H1 (cell line): ENCODE data around the gene LLGL1. TPM values are rescaled to one million over a fixed set of nuclear protein-coding genes. Genes with fewer than 3 reads are reported as not detected.
A peak's percentile ranks its signal among the peaks of the same experiment; 100 is the strongest.

Experiments used
- CTCF ChIA-PET: fragments of 300-600 bp; sonication (Branson Sonifier 250); formaldehyde crosslinking; loops from one replicate; lab custom pipeline; 2021; ENCODE audit not compliant: partially characterized antibody; lab: Charles Lee
- POLR2A ChIA-PET: fragments of 300-600 bp; sonication (Branson Sonifier 250); formaldehyde crosslinking; loops from one replicate; lab custom pipeline; 2021; ENCODE audit warnings: inconsistent platforms; ENCODE audit not compliant: partially characterized antibody; lab: Charles Lee
- DNase-seq, 2 experiments: peaks; one replicate each; pipeline versions ENCODE4 v3.0.0 to v3.0.0-alpha.2; 2010 to 2022; ENCODE audit warnings: low spot score in 2 of 2, low read depth in 1 of 2, mixed read lengths in 1 of 2
- FAIRE-seq: peaks from 2 replicates; lab custom pipeline; 2011; peaks lifted over from hg19 to GRCh38; lab: Jason Lieb, UNC
- H2AFZ ChIP-seq: 2 replicates; pipeline ENCODE4 v1.8.1; 2012; ENCODE audit warnings: low read length, inconsistent platforms
- H2AK5ac ChIP-seq: 2 replicates; pipeline ENCODE4 v1.6.1; 2013; ENCODE audit warnings: low read depth, low read length
- H2BK120ac ChIP-seq: replicated peaks from 2 replicates; pipeline ENCODE3; 2013; ENCODE audit warnings: low read depth, low read length, inconsistent platforms
- H2BK12ac ChIP-seq: 2 replicates; pipeline ENCODE4 v1.6.1; 2013; ENCODE audit warnings: low read depth, low read length
- H2BK15ac ChIP-seq: 2 replicates; pipeline ENCODE4 v1.6.1; 2013; ENCODE audit warnings: low read length
- H2BK20ac ChIP-seq: 2 replicates; pipeline ENCODE4 v1.6.1; 2013; ENCODE audit warnings: low read length
- H2BK5ac ChIP-seq: 2 replicates; pipeline ENCODE4 v1.6.1; 2013; ENCODE audit warnings: low read depth, low read length
- H3K14ac ChIP-seq: 2 replicates; pipeline ENCODE4 v1.6.1; 2013; ENCODE audit warnings: inconsistent platforms; ENCODE audit not compliant: insufficient read length
- H3K18ac ChIP-seq: 2 replicates; pipeline ENCODE4 v1.6.1; 2013; ENCODE audit warnings: low read length; ENCODE audit errors: extremely low read depth
- H3K23ac ChIP-seq: 2 replicates; pipeline ENCODE4 v1.6.1; 2013; ENCODE audit warnings: inconsistent platforms; ENCODE audit not compliant: insufficient read length
- H3K23me2 ChIP-seq: 2 replicates; pipeline ENCODE4 v1.6.1; 2013; ENCODE audit warnings: low read depth, low read length
- H3K27ac ChIP-seq: 2 replicates; pipeline ENCODE4 v1.6.1; 2011; ENCODE audit warnings: low read depth, low read length, inconsistent platforms
- H3K27me3 ChIP-seq, 4 experiments: replicated peaks in 1 of 4; 1 replicate in 1 of 4; 2 replicates in 3 of 4; pipeline versions ENCODE4 v1.6.1 to v1.8.1; 2011 to 2013; ENCODE audit warnings: low read length in 3 of 4, mild to moderate bottlenecking in 3 of 4, inconsistent platforms in 2 of 4, mixed read lengths in 2 of 4, moderate library complexity in 1 of 4; ENCODE audit not compliant: control insufficient read depth in 3 of 4, insufficient read depth in 3 of 4; ENCODE audit errors: extremely low read depth in 1 of 4
- H3K36me3 ChIP-seq, 4 experiments: 2 replicates each; pipeline versions ENCODE4 v1.6.1 to v1.8.1; 2011 to 2013; ENCODE audit warnings: mild to moderate bottlenecking in 4 of 4, low read length in 3 of 4, moderate library complexity in 2 of 4, control low read depth in 1 of 4, inconsistent platforms in 1 of 4; ENCODE audit not compliant: insufficient read depth in 4 of 4, control insufficient read depth in 2 of 4
- H3K4ac ChIP-seq: replicated peaks from 2 replicates; pipeline ENCODE3; 2013; ENCODE audit warnings: low read length, low read depth, mixed read lengths, inconsistent platforms; ENCODE audit not compliant: insufficient read length
- H3K4me1 ChIP-seq, 4 experiments: replicated peaks in 1 of 4; 1 replicate in 1 of 4; 2 replicates in 3 of 4; pipeline versions ENCODE4 v1.6.1 to v1.8.1; 2011 to 2013; ENCODE audit warnings: low read length in 3 of 4, inconsistent platforms in 2 of 4, mixed read lengths in 1 of 4; ENCODE audit not compliant: insufficient read depth in 4 of 4, control insufficient read depth in 3 of 4
- H3K4me2 ChIP-seq, 2 experiments: 2 replicates each; pipeline versions ENCODE4 v1.6.1 to v1.8.1; 2011 to 2013; ENCODE audit warnings: low read depth in 2 of 2, low read length in 2 of 2, control low read depth in 1 of 2, inconsistent platforms in 1 of 2, mild to moderate bottlenecking in 1 of 2; ENCODE audit not compliant: insufficient read depth in 1 of 2
- H3K4me3 ChIP-seq, 4 experiments: fragments of 200-600, 300-600 bp in 1 of 4; sonication (generic), shearing (Covaris generic), sonication (Bioruptor Twin) in 1 of 4; 2 replicates each; pipeline versions ENCODE4 v1.5.1 to v1.8.1; 2011 to 2016; ENCODE audit warnings: low read length in 4 of 4, low read depth in 3 of 4, control low read depth in 2 of 4, inconsistent platforms in 2 of 4, mild to moderate bottlenecking in 2 of 4, mixed read lengths in 1 of 4, moderate library complexity in 1 of 4; ENCODE audit not compliant: insufficient read depth in 2 of 4; ENCODE audit errors: extremely low read depth in 1 of 4
- H3K56ac ChIP-seq: replicated peaks from 2 replicates; pipeline ENCODE3; 2013; ENCODE audit warnings: low read depth, mild to moderate bottlenecking, mixed read lengths, low read length, inconsistent platforms; ENCODE audit not compliant: insufficient read length
- H3K79me1 ChIP-seq: 2 replicates; pipeline ENCODE4 v1.6.1; 2013; ENCODE audit warnings: low read depth, low read length, control low read depth
- H3K79me2 ChIP-seq, 2 experiments: 2 replicates each; pipeline versions ENCODE4 v1.6.1 to v1.8.1; 2012 to 2013; ENCODE audit warnings: low read length in 2 of 2, mild to moderate bottlenecking in 2 of 2, inconsistent platforms in 1 of 2; ENCODE audit not compliant: insufficient read depth in 2 of 2, control insufficient read depth in 1 of 2
- H3K9ac ChIP-seq, 4 experiments: replicated peaks in 1 of 4; 1 replicate in 1 of 4; 2 replicates in 3 of 4; pipeline versions ENCODE4 v1.6.1 to v1.8.1; 2011 to 2013; ENCODE audit warnings: low read depth in 3 of 4, low read length in 3 of 4, control low read depth in 2 of 4, mild to moderate bottlenecking in 2 of 4, moderate library complexity in 2 of 4, inconsistent platforms in 1 of 4; ENCODE audit errors: extremely low read depth in 1 of 4
- H3K9me3 ChIP-seq, 2 experiments: 2 replicates each; pipeline versions ENCODE4 v1.6.1 to v1.8.1; 2012 to 2013; ENCODE audit warnings: mild to moderate bottlenecking in 2 of 2, moderate library complexity in 2 of 2, control low read depth in 1 of 2, inconsistent platforms in 1 of 2, low read depth in 1 of 2, low read length in 1 of 2, mixed read lengths in 1 of 2; ENCODE audit not compliant: insufficient read depth in 2 of 2
- H4K20me1 ChIP-seq, 2 experiments: replicated peaks in 1 of 2; 2 replicates each; pipeline versions ENCODE3 to v1.8.1; 2011 to 2013; ENCODE audit warnings: inconsistent platforms in 2 of 2, low read length in 2 of 2, mild to moderate bottlenecking in 1 of 2; ENCODE audit not compliant: insufficient read depth in 2 of 2, control insufficient read depth in 1 of 2
- H4K5ac ChIP-seq: 2 replicates; pipeline ENCODE4 v1.6.1; 2013; ENCODE audit warnings: low read length, low read depth, mixed read lengths, inconsistent platforms; ENCODE audit not compliant: insufficient read length
- H4K8ac ChIP-seq: 2 replicates; pipeline ENCODE4 v1.8.0; 2013; ENCODE audit warnings: mild to moderate bottlenecking, moderate library complexity, low read length, inconsistent platforms; ENCODE audit not compliant: insufficient read depth; ENCODE audit errors: extremely low read depth
- H4K91ac ChIP-seq: replicated peaks from 2 replicates; pipeline ENCODE3; 2013; ENCODE audit warnings: low read length, mixed read lengths, inconsistent platforms; ENCODE audit not compliant: insufficient read length
- CBX5 ChIP-seq: fragments of 300-800, 300-1000 bp; sonication (generic); IDR thresholded peaks from 2 replicates; pipeline ENCODE4 v1.7.1; 2016; ENCODE audit warnings: antibody characterized with exemption, low read length, low read depth
- CTCF ChIP-seq, 3 experiments: IDR thresholded peaks; 1 replicate in 2 of 3; 2 replicates in 1 of 3; pipeline versions ENCODE4 v1.5.1 to v1.6.1; 2011; ENCODE audit warnings: low read length in 3 of 3, mild to moderate bottlenecking in 3 of 3, inconsistent platforms in 2 of 3, low read depth in 1 of 3, moderate library complexity in 1 of 3; ENCODE audit not compliant: insufficient read depth in 1 of 3; ENCODE audit errors: control extremely low read depth in 1 of 3
- EP300 ChIP-seq, 2 experiments: IDR thresholded peaks; 1 replicate in 1 of 2; 2 replicates in 1 of 2; pipeline ENCODE4 v1.6.1; 2011 to 2012; ENCODE audit warnings: low read depth in 2 of 2, low read length in 2 of 2, mild to moderate bottlenecking in 2 of 2, borderline replicate concordance in 1 of 2, inconsistent platforms in 1 of 2, moderate library complexity in 1 of 2
- KDM4A ChIP-seq: IDR thresholded peaks from one replicate; pipeline ENCODE4 v1.7.1; 2012; ENCODE audit warnings: low read depth, mild to moderate bottlenecking, moderate library complexity, low read length, inconsistent platforms; ENCODE audit not compliant: severe bottlenecking
- MAX ChIP-seq: IDR thresholded peaks from 2 replicates; pipeline ENCODE4 v1.6.1; 2012; ENCODE audit warnings: inconsistent platforms
- POLR2AphosphoS5 ChIP-seq: IDR thresholded peaks from 2 replicates; pipeline ENCODE4 v1.6.1; 2011; ENCODE audit warnings: low read depth, low read length
- RAD21 ChIP-seq, 2 experiments: IDR thresholded peaks in 1 of 2; conservative IDR thresholded peaks in 1 of 2; 2 replicates each; pipeline ENCODE4 v1.6.1; 2011; ENCODE audit warnings: low read depth in 2 of 2, low read length in 2 of 2, improper control_type of control experiment in 1 of 2, inconsistent platforms in 1 of 2, mild to moderate bottlenecking in 1 of 2, moderate library complexity in 1 of 2
- SP2 ChIP-seq: IDR thresholded peaks from 2 replicates; pipeline ENCODE4 v1.6.1; 2012; ENCODE audit warnings: mild to moderate bottlenecking, low read length, inconsistent platforms
- WGBS, 2 experiments: shearing (Covaris generic) in 1 of 2; methylation state at CpG; one replicate each; pipeline versions ENCODE4 v1.1.6 to v1.1.7; 2013 to 2015; ENCODE audit warnings: low lambda C conversion rate in 2 of 2, mixed read lengths in 2 of 2, inconsistent platforms in 1 of 2, low coverage in 1 of 2, missing lambda C conversion rate in 1 of 2; ENCODE audit not compliant: insufficient replicate concordance in 2 of 2, insufficient coverage in 1 of 2, insufficient read length in 1 of 2; ENCODE audit errors: extremely low coverage in 1 of 2, missing lambda C conversion rate in 1 of 2; 5-methylcytosine and 5-hydroxymethylcytosine counted together
- polyA plus RNA-seq, 7 experiments: library from polyadenylated mRNA; depleted of rRNA in 3 of 7; stranded (reverse) in 5 of 7; unstranded in 2 of 7; fragments of >200 nt in 5 of 7; fragments of 200-250 nt in 2 of 7; gene quantifications; 1 replicate in 5 of 7; 2 replicates in 1 of 7; 4 replicates in 1 of 7; pipeline versions ENCODE4 v1.2.1 to v1.2.3, GENCODE V29; 2011 to 2013; ENCODE audit warnings: missing spikeins in 2 of 7, mixed read lengths in 2 of 7
- total RNA-seq: library from RNA; stranded (reverse); fragmentation: NEBNext Ultra II Directional; extraction: Animal tissue kit (Norgen Biotek cat#: 25700); gene quantifications from 2 replicates; pipeline ENCODE4 v1.2.1, GENCODE V29; 2021

The LLGL1 gene
- total and polyA plus RNA-seq, 2 of the 8 experiments (the other 6 are each of a cell fraction or from before 2014, with no cell fraction given) = 71.3 to 107 TPM

GRCh38 chr17:18248300-18248731 is 22.9 kb downstream of the LLGL1 start:
- DNase-seq (peak in 1 of 2 experiments; percentile 76), FAIRE-seq (peak; percentile 13)
- H4K20me1 ChIP-seq = peaks cover 9 to 16% of the 10 kb centered on the region in 2 experiments
- H3K56ac ChIP-seq = no peak overlapping the region
- peaks cover 0 to 16% (median 9%) of the 10 kb centered on the region in 4 experiments; a peak in 6 of 7 replicates for H3K4me1 ChIP-seq
- no peak overlapping the region for H2AFZ ChIP-seq
- no peak overlapping the region for H4K91ac ChIP-seq
- no peaks in the 10 kb centered on the region for H3K9me3 ChIP-seq
- no peak overlapping the region for H3K4ac ChIP-seq
- 80% methylated on average over 9 of the region's 9 CpGs; no CpG with 5 or more reads in 1 of the 2 experiments for WGBS, 2 experiments
- no peak overlapping the region for H3K18ac ChIP-seq
- TF ChIP-seq CBX5 = no peak
- TF ChIP-seq KDM4A = no peak
- TF ChIP-seq POLR2AphosphoS5 = 0 out of 2 replicates have a peak, but pooled peaks have one; percentile 6
- TF ChIP-seq RAD21 (IDR thresholded peaks at IDR 0.05 in 1 of 2, conservative IDR thresholded peaks at IDR 0.05 in 1 of 2; ENCODE audit: low read depth in 2 of 2, low read length in 2 of 2) = peak; percentile 85 to 90
- TF ChIP-seq EP300 (IDR thresholded peaks at IDR 0.05; ENCODE audit: borderline replicate concordance in 1 of 2, low read depth in 2 of 2, low read length in 2 of 2) = no peak
- no peak for TF ChIP-seq MAX
- peak; percentile 73 to 84 (median 73) for TF ChIP-seq CTCF (IDR thresholded peaks at IDR 0.05; ENCODE audit: control extremely low read depth in 1 of 3, insufficient read depth in 1 of 3, low read depth in 1 of 3, low read length in 3 of 3)
- TF ChIP-seq SP2 = no peak
- no peak overlapping the region for H4K5ac ChIP-seq
- no peak overlapping the region for H2BK20ac ChIP-seq
- no peaks in the 10 kb centered on the region for H3K79me2 ChIP-seq
- H2BK12ac ChIP-seq = no peak overlapping the region
- POLR2A ChIA-PET = interaction anchor here (0.8 to 13.9 kb wide), 9 partner anchors 9 to 73 kb away, joined by 3 to 171 read pairs (median 7); partner anchors contain the start of genes ALKBH5, FLII, MIEF2 and SMCR8
- no peak overlapping the region for H2BK15ac ChIP-seq
- no peak overlapping the region for H4K8ac ChIP-seq
- H3K4me2 ChIP-seq = no peak overlapping the region
- CTCF ChIA-PET = interaction anchor here (0.6 to 4.0 kb wide), 25 partner anchors 9 to 99 kb away, joined by 3 to 30 read pairs (median 4); partner anchors contain the start of genes FLII and MIEF2
- H3K23me2 ChIP-seq = peaks cover 5% of the 10 kb centered on the region
- no peak overlapping the region for H2AK5ac ChIP-seq
- no peak overlapping the region for H2BK120ac ChIP-seq
- no peak overlapping the region for H3K9ac ChIP-seq
- no peak overlapping the region for H3K4me3 ChIP-seq
- H3K36me3 ChIP-seq = peaks cover 36 to 67% (median 55%) of the 10 kb centered on the region in 4 experiments
- no peak overlapping the region for H3K27ac ChIP-seq
- no peak overlapping the region for H3K14ac ChIP-seq
- H3K23ac ChIP-seq = no peak overlapping the region
- no peaks in the 10 kb centered on the region for H3K27me3 ChIP-seq
- no peak overlapping the region for H2BK5ac ChIP-seq
- no peaks in the 10 kb centered on the region; the same call in 1 of the 2 replicates for H3K79me1 ChIP-seq
